ENCODE results near the gene OAT.

OAT gene

GRCh38 chr10:124429576-124429975, 10.9 kb upstream of the OAT start:
- Histone ChIP-seq H3K79me2 (ENCODE audit: insufficient read depth, low read length) (no peaks in the 10 kb centered on the region), H2AFZ (ENCODE audit: low read length) (no peak overlapping the region), H3K27me3 (ENCODE audit: insufficient read depth, low read length, poor library complexity, severe bottlenecking) (no peaks in the 10 kb centered on the region), H3F3A (ENCODE audit: low read depth) (no peaks in the 10 kb centered on the region), H3K9me3 (ENCODE audit: insufficient read depth, low read depth, low read length) (no peaks in the 10 kb centered on the region), H4K20me1 (ENCODE audit: insufficient read depth, low read length, poor library complexity, severe bottlenecking) (no peaks in the 10 kb centered on the region), H3K4me2 (ENCODE audit: low read depth, low read length, poor library complexity, severe bottlenecking) (no peak overlapping the region), H3K4me1 (ENCODE audit: insufficient read depth, low read length, poor library complexity, severe bottlenecking) (no peaks in the 10 kb centered on the region), H3K9me2 (replicated peaks; ENCODE audit: low read depth, low read length) (no peaks in the 10 kb centered on the region), H3K4me3 (ENCODE audit: low read length, poor library complexity, severe bottlenecking) (no peak overlapping the region), H3K9ac (ENCODE audit: low read depth, low read length, poor library complexity, severe bottlenecking) (no peak overlapping the region), H3K36me3 (ENCODE audit: insufficient read depth, low read length) (no peaks in the 10 kb centered on the region)
- TF ChIP-seq EZH2phosphoT487 (IDR thresholded peaks at IDR 0.05; ENCODE audit: borderline replicate concordance) (no peak), CTCF (conservative IDR thresholded peaks at IDR 0.05; ENCODE audit: low read length) (no peak)

GRCh38 chr10:124428207-124428777, 9.6 kb upstream of the OAT start:
- Histone ChIP-seq H3K36me3 (ENCODE audit: insufficient read depth, low read length) (no peaks in the 10 kb centered on the region), H3F3A (ENCODE audit: low read depth) (no peaks in the 10 kb centered on the region), H3K9me2 (replicated peaks; ENCODE audit: low read depth, low read length) (no peaks in the 10 kb centered on the region), H3K27me3 (ENCODE audit: insufficient read depth, low read length, poor library complexity, severe bottlenecking) (no peaks in the 10 kb centered on the region), H3K4me1 (ENCODE audit: insufficient read depth, low read length, poor library complexity, severe bottlenecking) (no peaks in the 10 kb centered on the region), H3K79me2 (ENCODE audit: insufficient read depth, low read length) (no peaks in the 10 kb centered on the region), H3K9ac (ENCODE audit: low read depth, low read length, poor library complexity, severe bottlenecking) (no peak overlapping the region), H3K4me3 (ENCODE audit: low read length, poor library complexity, severe bottlenecking) (no peak overlapping the region), H4K20me1 (ENCODE audit: insufficient read depth, low read length, poor library complexity, severe bottlenecking) (no peaks in the 10 kb centered on the region), H2AFZ (ENCODE audit: low read length) (no peak overlapping the region), H3K9me3 (ENCODE audit: insufficient read depth, low read depth, low read length) (no peaks in the 10 kb centered on the region), H3K4me2 (ENCODE audit: low read depth, low read length, poor library complexity, severe bottlenecking) (no peak overlapping the region)
- no peak for TF ChIP-seq EZH2phosphoT487 (IDR thresholded peaks at IDR 0.05; ENCODE audit: borderline replicate concordance)
- TF ChIP-seq CTCF (conservative IDR thresholded peaks at IDR 0.05; ENCODE audit: low read length), result no peak

DNA sequence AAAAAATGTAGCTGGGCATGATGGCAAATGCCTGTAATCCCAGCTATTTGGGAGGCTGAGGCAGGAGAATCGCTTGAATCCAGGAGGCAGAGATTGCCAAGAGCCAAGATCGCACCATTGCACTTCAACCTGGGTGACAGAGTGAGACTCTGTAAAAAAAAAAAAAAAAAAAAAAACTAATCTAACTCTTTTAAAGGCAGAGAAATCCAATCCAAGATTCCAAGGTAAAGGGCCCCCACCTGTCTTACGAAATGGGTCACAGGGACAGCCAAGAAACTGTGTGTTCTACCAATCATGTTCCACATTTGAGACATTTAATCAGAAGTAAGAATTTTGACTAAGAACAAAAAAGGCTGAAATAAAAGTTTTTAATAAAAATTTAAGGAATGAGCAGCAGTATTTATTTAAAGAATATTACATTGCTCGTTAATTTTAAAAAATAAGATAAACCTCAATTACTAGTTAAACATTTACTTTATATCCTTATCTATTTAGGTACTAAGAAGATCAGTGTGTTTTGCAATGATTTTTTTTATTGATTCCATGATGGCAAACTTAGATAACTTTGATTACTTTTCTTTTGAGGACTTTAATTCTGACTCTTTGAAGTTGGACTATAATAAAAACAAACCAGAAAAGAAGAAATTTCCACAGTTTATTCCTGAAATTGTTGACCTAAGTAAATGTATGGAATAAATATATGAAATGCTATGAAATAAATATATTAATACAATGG, 6.7 kb upstream of the OAT start:
- no peak overlapping the region for H3K4me2 ChIP-seq (ENCODE audit: low read depth, low read length, poor library complexity, severe bottlenecking)

More for the DNA sequence above, 6.7 kb upstream of the OAT start:
- H2AFZ ChIP-seq (ENCODE audit: low read length), result no peak overlapping the region
- H3K4me3 ChIP-seq (ENCODE audit: low read length, poor library complexity, severe bottlenecking), result no peak overlapping the region
- no peaks in the 10 kb centered on the region for H3K36me3 ChIP-seq (ENCODE audit: insufficient read depth, low read length)
- no peaks in the 10 kb centered on the region for H3K4me1 ChIP-seq (ENCODE audit: insufficient read depth, low read length, poor library complexity, severe bottlenecking)
- no peaks in the 10 kb centered on the region for H3K27me3 ChIP-seq (ENCODE audit: insufficient read depth, low read length, poor library complexity, severe bottlenecking)
- H3K9ac ChIP-seq (ENCODE audit: low read depth, low read length, poor library complexity, severe bottlenecking), result no peak overlapping the region
- TF ChIP-seq EZH2phosphoT487 (IDR thresholded peaks at IDR 0.05; ENCODE audit: borderline replicate concordance), result no peak
- no peak for TF ChIP-seq CTCF (conservative IDR thresholded peaks at IDR 0.05; ENCODE audit: low read length)
- no peaks in the 10 kb centered on the region for H3F3A ChIP-seq (ENCODE audit: low read depth)
- no peaks in the 10 kb centered on the region for H3K9me3 ChIP-seq (ENCODE audit: insufficient read depth, low read depth, low read length)
- no peaks in the 10 kb centered on the region for H3K79me2 ChIP-seq (ENCODE audit: insufficient read depth, low read length)
- H3K9me2 ChIP-seq (replicated peaks; ENCODE audit: low read depth, low read length), result no peaks in the 10 kb centered on the region
- no peaks in the 10 kb centered on the region for H4K20me1 ChIP-seq (ENCODE audit: insufficient read depth, low read length, poor library complexity, severe bottlenecking)

Data from Loucy (cell line).